CD14-positive monocyte (primary cell): ENCODE measurements around the gene DEK. TPM values are rescaled to one million over a fixed set of nuclear protein-coding genes. Genes with fewer than 3 reads are reported as not detected.
A peak's percentile ranks its signal among the peaks of the same experiment; 100 is the strongest.

Source experiments
- DNase-seq, 3 donors: peaks; one replicate each; pipeline ENCODE4 v3.0.0-alpha.2; 2011 to 2022
- H2AFZ ChIP-seq: 2 replicates; pipeline ENCODE4 v1.6.0; 2012; ENCODE audit warnings: mild to moderate bottlenecking, low read depth, low read length, inconsistent platforms; ENCODE audit not compliant: insufficient read depth, poor library complexity, severe bottlenecking
- H3K27ac ChIP-seq, 2 donors: 1 replicate in 1 of 2; 2 replicates in 1 of 2; pipeline ENCODE4 v1.5.1; 2012 to 2013; ENCODE audit warnings: low read length in 2 of 2, control low read depth in 1 of 2, inconsistent platforms in 1 of 2, low read depth in 1 of 2, mild to moderate bottlenecking in 1 of 2
- H3K27me3 ChIP-seq, 2 donors: one replicate each; pipeline versions ENCODE4 v1.6.0 to v1.6.1; 2011 to 2013; ENCODE audit warnings: low read length in 2 of 2; ENCODE audit not compliant: control insufficient read depth in 2 of 2, insufficient read depth in 2 of 2
- H3K36me3 ChIP-seq, 2 donors: replicated peaks in 1 of 2; 1 replicate in 1 of 2; 2 replicates in 1 of 2; pipeline versions ENCODE4 v1.5.1 to v1.6.1; 2012 to 2013; ENCODE audit warnings: low read length in 2 of 2, control low read depth in 1 of 2, inconsistent platforms in 1 of 2, mild to moderate bottlenecking in 1 of 2; ENCODE audit not compliant: insufficient read depth in 2 of 2, control insufficient read depth in 1 of 2
- H3K4me1 ChIP-seq, 2 donors: 1 replicate in 1 of 2; 2 replicates in 1 of 2; pipeline versions ENCODE4 v1.5.1 to v1.6.1; 2012 to 2013; ENCODE audit warnings: low read length in 2 of 2, control low read depth in 1 of 2, inconsistent platforms in 1 of 2, mild to moderate bottlenecking in 1 of 2, moderate library complexity in 1 of 2; ENCODE audit not compliant: insufficient read depth in 2 of 2, control insufficient read depth in 1 of 2
- H3K4me2 ChIP-seq: replicated peaks from 2 replicates; pipeline ENCODE3; 2012; ENCODE audit warnings: low read length, moderate library complexity, mild to moderate bottlenecking; ENCODE audit not compliant: poor library complexity, severe bottlenecking; ENCODE audit errors: extremely low read depth
- H3K4me3 ChIP-seq, 3 experiments: fragments of 200-600 bp in 1 of 3; sonication (generic) in 1 of 3; replicated peaks in 1 of 3; 1 replicate in 2 of 3; 2 replicates in 1 of 3; pipeline ENCODE4 v1.5.1; 2011 to 2013; ENCODE audit warnings: low read length in 3 of 3, mild to moderate bottlenecking in 3 of 3, control low read depth in 2 of 3, low read depth in 2 of 3, inconsistent platforms in 1 of 3, moderate library complexity in 1 of 3
- H3K79me2 ChIP-seq: 2 replicates; pipeline ENCODE4 v1.6.0; 2012; ENCODE audit warnings: mild to moderate bottlenecking, control low read depth, inconsistent platforms, low read length, moderate library complexity; ENCODE audit not compliant: insufficient read depth
- H3K9ac ChIP-seq: 2 replicates; pipeline ENCODE4 v1.6.0; 2017; ENCODE audit warnings: low read length, mild to moderate bottlenecking; ENCODE audit not compliant: insufficient read depth, poor library complexity, severe bottlenecking
- H3K9me3 ChIP-seq, 2 donors: replicated peaks in 1 of 2; 1 replicate in 1 of 2; 2 replicates in 1 of 2; pipeline versions ENCODE4 v1.5.1 to v1.6.1; 2012 to 2013; ENCODE audit warnings: low read length in 2 of 2, control low read depth in 1 of 2; ENCODE audit not compliant: control insufficient read depth in 1 of 2, insufficient read depth in 1 of 2
- H4K20me1 ChIP-seq: 2 replicates; pipeline ENCODE4 v1.6.0; 2012; ENCODE audit warnings: mild to moderate bottlenecking, low read length, control low read depth, moderate library complexity; ENCODE audit not compliant: insufficient read depth
- H3K27ac Mint-ChIP-seq, 7 donors: one replicate each; pipeline ENCODE4 v1.8.0; 2020; ENCODE audit warnings: mild to moderate bottlenecking in 7 of 7, mixed read lengths in 7 of 7, moderate library complexity in 6 of 7, inconsistent platforms in 2 of 7
- H3K27me3 Mint-ChIP-seq, 3 donors: one replicate each; pipeline ENCODE4 v1.8.0; 2021 to 2022; ENCODE audit warnings: low read depth in 3 of 3, mild to moderate bottlenecking in 3 of 3, mixed read lengths in 3 of 3, moderate library complexity in 3 of 3, inconsistent platforms in 1 of 3
- H3K36me3 Mint-ChIP-seq, 2 donors: one replicate each; pipeline ENCODE4 v1.8.0; 2020; ENCODE audit warnings: mixed read lengths in 2 of 2, inconsistent platforms in 1 of 2, mild to moderate bottlenecking in 1 of 2
- H3K4me1 Mint-ChIP-seq: one replicate; pipeline ENCODE4 v1.8.0; 2020; ENCODE audit warnings: mild to moderate bottlenecking, mixed read lengths
- H3K4me3 Mint-ChIP-seq, 2 donors: one replicate each; pipeline ENCODE4 v1.8.0; 2020; ENCODE audit warnings: mild to moderate bottlenecking in 2 of 2, mixed read lengths in 2 of 2, moderate library complexity in 1 of 2
- H3K9me3 Mint-ChIP-seq, 7 donors: one replicate each; pipeline ENCODE4 v1.8.0; 2020 to 2022; ENCODE audit warnings: mixed read lengths in 7 of 7, mild to moderate bottlenecking in 6 of 7, moderate library complexity in 6 of 7, inconsistent platforms in 2 of 7
- WGBS: methylation state at CpG from one replicate; pipeline ENCODE4 v1.1.5; 2013; ENCODE audit warnings: missing lambda C conversion rate; ENCODE audit not compliant: insufficient coverage; 5-methylcytosine and 5-hydroxymethylcytosine counted together
- intact Hi-C, 2 donors: fragments of 100-400 bp; cut with micrococcal nuclease; formaldehyde crosslinking; loops; one replicate each; pipeline versions ENCODE4 v1.15.0 to v1.15.1; 2023
- polyA plus RNA-seq, 3 donors: library from polyadenylated mRNA; depleted of rRNA in 1 of 3; unstranded in 2 of 3; stranded (reverse) in 1 of 3; fragments of 300-500 nt in 2 of 3; fragments of >200 nt in 1 of 3; fragmentation: Illumina TruSeq in 2 of 3; gene quantifications; 1 replicate in 2 of 3; 2 replicates in 1 of 3; pipeline ENCODE4 v1.2.3, GENCODE V29; 2012 to 2021
- TF ChIP-seq, protein P1 (sequence below): fragments of 200-600 bp; IDR thresholded peaks from one replicate; pipeline ENCODE4 v1.8.0; 2022; ENCODE audit warnings: antibody characterized with exemption, mild to moderate bottlenecking

The DEK gene
- polyA plus RNA-seq, 3 donors, result 32.3 to 63.9 (median 56.5) TPM

DNA sequence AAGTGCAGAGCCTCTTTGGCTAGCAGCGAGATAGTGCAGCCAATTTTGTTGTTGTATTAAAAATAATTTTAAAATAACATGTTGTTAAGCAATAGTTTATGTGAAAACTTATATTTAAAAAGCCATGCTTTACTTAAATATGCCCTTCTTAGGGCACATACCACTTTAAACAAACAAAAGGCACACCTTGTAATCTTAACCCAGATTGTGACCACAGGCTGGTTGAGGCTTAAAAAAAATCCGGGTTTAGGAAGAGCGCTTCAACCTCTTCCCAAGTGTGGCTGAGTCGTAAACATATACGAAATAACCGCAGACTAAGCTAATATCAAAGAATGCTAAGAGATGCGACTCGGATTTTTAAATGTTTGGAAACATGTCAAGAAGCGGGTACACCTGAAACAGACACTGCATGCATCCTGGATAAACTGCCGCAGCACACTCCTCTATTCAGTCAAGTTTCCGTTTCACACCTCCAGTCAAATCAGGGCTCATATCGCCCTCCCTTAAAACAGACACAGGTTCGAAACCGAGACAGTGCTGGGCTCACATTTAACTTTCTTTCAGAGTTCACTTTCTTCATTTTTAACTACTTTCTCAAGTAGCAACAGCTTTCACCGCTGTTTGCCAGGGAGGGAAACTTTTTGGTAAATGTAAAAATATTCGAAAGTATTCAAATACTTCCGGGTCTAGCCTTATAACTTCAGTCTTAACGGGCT is 1.5 kb downstream of the DEK start:
- H3K4me3 Mint-ChIP-seq, result peak overlapping the region; percentile 94 to 96
- H4K20me1 ChIP-seq, result peaks cover 50% of the 10 kb centered on the region
- intact Hi-C loops, result loop anchor here (5.0 to 10.0 kb wide), 5 partner anchors 62 to 239 kb away; partner anchors contain the start of genes KDM1B (in 2 of the 2), TPMT (in 2 of the 2) and RNF144B (in 1 of the 2)
- peak overlapping the region; percentile 84 for H2AFZ ChIP-seq
- peaks cover 14 to 22% of the 10 kb centered on the region in 2 donors for H3K36me3 Mint-ChIP-seq
- peaks cover 0 to 6% of the 10 kb centered on the region in 2 donors for H3K9me3 ChIP-seq
- peak overlapping the region; percentile 58 to 87 (median 81) for H3K4me3 ChIP-seq
- TF ChIP-seq, protein P1, sequence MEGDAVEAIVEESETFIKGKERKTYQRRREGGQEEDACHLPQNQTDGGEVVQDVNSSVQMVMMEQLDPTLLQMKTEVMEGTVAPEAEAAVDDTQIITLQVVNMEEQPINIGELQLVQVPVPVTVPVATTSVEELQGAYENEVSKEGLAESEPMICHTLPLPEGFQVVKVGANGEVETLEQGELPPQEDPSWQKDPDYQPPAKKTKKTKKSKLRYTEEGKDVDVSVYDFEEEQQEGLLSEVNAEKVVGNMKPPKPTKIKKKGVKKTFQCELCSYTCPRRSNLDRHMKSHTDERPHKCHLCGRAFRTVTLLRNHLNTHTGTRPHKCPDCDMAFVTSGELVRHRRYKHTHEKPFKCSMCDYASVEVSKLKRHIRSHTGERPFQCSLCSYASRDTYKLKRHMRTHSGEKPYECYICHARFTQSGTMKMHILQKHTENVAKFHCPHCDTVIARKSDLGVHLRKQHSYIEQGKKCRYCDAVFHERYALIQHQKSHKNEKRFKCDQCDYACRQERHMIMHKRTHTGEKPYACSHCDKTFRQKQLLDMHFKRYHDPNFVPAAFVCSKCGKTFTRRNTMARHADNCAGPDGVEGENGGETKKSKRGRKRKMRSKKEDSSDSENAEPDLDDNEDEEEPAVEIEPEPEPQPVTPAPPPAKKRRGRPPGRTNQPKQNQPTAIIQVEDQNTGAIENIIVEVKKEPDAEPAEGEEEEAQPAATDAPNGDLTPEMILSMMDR, result no peak
- no peaks in the 10 kb centered on the region for H3K27me3 ChIP-seq
- DNase-seq, result no peak
- peak overlapping the region; percentile 83 for H3K9ac ChIP-seq
- H3K4me1 Mint-ChIP-seq, result peaks cover 46% of the 10 kb centered on the region
- H3K27me3 Mint-ChIP-seq, result no peaks in the 10 kb centered on the region
- H3K27ac Mint-ChIP-seq, result peak overlapping the region; percentile 87 to 97 (median 95)
- 1% methylated on average over 11 of the region's 18 CpGs for WGBS
- peaks cover 71% of the 10 kb centered on the region for H3K79me2 ChIP-seq
- peak overlapping the region in 1 of 2 donors; percentile 88 for H3K27ac ChIP-seq
- H3K36me3 ChIP-seq, result peaks cover 5 to 10% of the 10 kb centered on the region in 2 donors
- peaks cover 0 to 8% (median 3%) of the 10 kb centered on the region in 7 donors for H3K9me3 Mint-ChIP-seq
- H3K4me2 ChIP-seq, result peak overlapping the region; percentile 89
- H3K4me1 ChIP-seq, result peaks cover 41 to 44% of the 10 kb centered on the region in 2 donors

DNA sequence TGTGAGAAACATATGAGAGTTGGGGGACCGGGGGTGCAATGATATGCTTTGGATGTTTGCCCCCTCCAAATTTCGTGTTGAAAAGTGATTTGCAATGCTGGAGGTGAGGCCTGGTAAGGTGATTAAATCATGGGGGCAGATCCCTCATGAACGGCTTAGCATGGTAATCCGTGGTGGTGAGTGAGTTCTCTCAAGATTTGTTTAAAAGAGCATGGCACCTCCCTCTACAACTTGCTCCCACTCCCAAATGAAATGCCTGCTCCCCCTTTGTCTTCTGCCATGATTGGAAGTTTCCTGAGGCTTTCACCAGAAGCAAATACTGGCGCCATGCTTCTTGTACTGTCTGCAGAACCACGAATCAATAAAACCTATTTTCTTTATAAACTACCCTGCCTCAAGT is 2.5 kb downstream of the DEK start:
- Histone ChIP-seq H3K9me3 (peaks cover 0 to 6% of the 10 kb centered on the region in 2 donors), H2AFZ (no peak overlapping the region), H3K36me3 (peaks cover 15 to 20% of the 10 kb centered on the region in 2 donors), H3K9ac (no peak overlapping the region), H3K27ac (peak overlapping the region in 1 of 2 donors; percentile 73), H3K4me3 (no peak overlapping the region), H3K27me3 (no peaks in the 10 kb centered on the region), H3K79me2 (peaks cover 80% of the 10 kb centered on the region), H3K4me1 (peaks cover 41 to 44% of the 10 kb centered on the region in 2 donors), H4K20me1 (peaks cover 56% of the 10 kb centered on the region), H3K4me2 (no peak overlapping the region)
- 100% methylated on average over 2 of the region's 6 CpGs for WGBS
- peaks cover 46% of the 10 kb centered on the region for H3K4me1 Mint-ChIP-seq
- no peak for DNase-seq
- intact Hi-C loops, result loop anchor here (5.0 to 10.0 kb wide), 5 partner anchors 63 to 240 kb away; partner anchors contain the start of genes KDM1B (in 2 of the 2), TPMT (in 2 of the 2) and RNF144B (in 1 of the 2)
- peaks cover 22 to 32% of the 10 kb centered on the region in 2 donors for H3K36me3 Mint-ChIP-seq
- H3K9me3 Mint-ChIP-seq, result peaks cover 0 to 8% (median 3%) of the 10 kb centered on the region in 7 donors
- TF ChIP-seq, protein P1, result no peak
- no peaks in the 10 kb centered on the region for H3K27me3 Mint-ChIP-seq
- H3K4me3 Mint-ChIP-seq, result no peak overlapping the region
- H3K27ac Mint-ChIP-seq, result peak overlapping the region; percentile 34 to 95 (median 91)
